ENCODE measurements around the gene SPATA45.

The SPATA45 gene

DNA sequence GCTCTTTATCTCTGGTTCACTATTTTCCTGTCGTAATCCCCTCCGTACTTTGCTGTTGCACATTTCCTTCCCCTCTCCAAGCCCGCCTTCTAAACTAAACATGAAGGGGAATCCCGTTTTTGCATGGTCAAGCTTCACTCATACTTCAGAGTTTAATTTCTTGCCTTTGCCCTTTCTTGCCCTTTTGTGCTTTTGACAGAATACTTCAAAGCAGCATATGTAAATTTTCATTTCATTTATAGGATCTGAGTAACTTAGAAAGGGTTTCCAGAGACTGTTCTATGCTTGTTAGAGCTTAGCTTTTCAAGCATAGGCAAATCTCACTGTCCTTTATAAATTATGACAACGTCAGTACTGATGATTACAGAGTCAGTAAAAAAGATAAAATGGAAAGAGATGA is 27.7 kb downstream of the SPATA45 start:
- FAIRE-seq (no peak), DNase-seq (ENCODE audit: insufficient read length, low spot score) (no peak)
- no peak for TF ChIP-seq POLR2A (IDR thresholded peaks at IDR 0.05; ENCODE audit: low read depth, low read length)

GRCh38 chr1:212816567-212817278 is 30.7 kb downstream of the SPATA45 start:
- DNase-seq (ENCODE audit: insufficient read length, low spot score) (no peak), FAIRE-seq (no peak)

GRCh38 chr1:212814537-212815334 is 32.7 kb downstream of the SPATA45 start:
- no peak for TF ChIP-seq POLR2A (IDR thresholded peaks at IDR 0.05; ENCODE audit: low read depth, low read length)
- no peak for FAIRE-seq
- no peak for DNase-seq (ENCODE audit: insufficient read length, low spot score)

More at GRCh38 chr1:212816567-212817278, 30.7 kb downstream of the SPATA45 start:
- TF ChIP-seq POLR2A (IDR thresholded peaks at IDR 0.05; ENCODE audit: low read depth, low read length) = no peak

GRCh38 chr1:212805767-212806166 is 41.7 kb downstream of the SPATA45 start:
- DNase-seq (ENCODE audit: insufficient read length, low spot score) (no peak), FAIRE-seq (no peak)
- no peak for TF ChIP-seq POLR2A (IDR thresholded peaks at IDR 0.05; ENCODE audit: low read depth, low read length)

- no peak for DNase-seq (ENCODE audit: insufficient read length, low spot score)
- no peak for TF ChIP-seq POLR2A (IDR thresholded peaks at IDR 0.05; ENCODE audit: low read depth, low read length)
- FAIRE-seq = no peak
Measured at GRCh38 chr1:212797681-212798080, 49.8 kb downstream of the SPATA45 start.

GRCh38 chr1:212794561-212795014 is 52.9 kb downstream of the SPATA45 start:
- no peak for DNase-seq (ENCODE audit: insufficient read length, low spot score)
- FAIRE-seq = no peak

DNA sequence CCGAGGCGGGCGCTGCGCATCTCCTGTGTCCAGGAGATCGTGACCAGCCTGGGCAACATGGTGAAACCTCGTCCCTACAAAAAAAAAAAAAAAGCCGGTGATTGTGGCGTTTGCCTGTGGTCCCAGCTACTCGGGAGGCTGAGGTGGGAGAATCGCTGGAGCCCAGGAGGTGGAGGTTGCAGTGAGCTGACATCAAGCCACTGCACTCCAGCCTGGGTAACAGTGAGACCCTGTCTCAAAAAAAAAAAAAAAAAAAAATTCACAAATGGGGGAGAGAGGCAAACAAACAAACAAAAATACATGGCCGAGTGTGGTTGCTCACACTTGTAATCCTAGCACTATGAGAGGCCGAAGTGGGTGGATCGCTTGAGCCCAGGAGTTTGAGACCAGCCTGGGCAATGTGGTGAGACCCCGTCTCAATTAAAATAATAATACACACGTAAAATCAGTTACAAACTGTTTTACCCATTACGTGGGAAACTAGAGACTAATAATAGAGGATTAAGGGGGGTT is 55.0 kb downstream of the SPATA45 start:
- DNase-seq (ENCODE audit: insufficient read length, low spot score) (no peak), FAIRE-seq (no peak)
- TF ChIP-seq POLR2A (IDR thresholded peaks at IDR 0.05; ENCODE audit: low read depth, low read length) = no peak

More at GRCh38 chr1:212794561-212795014, 52.9 kb downstream of the SPATA45 start:
- no peak for TF ChIP-seq POLR2A (IDR thresholded peaks at IDR 0.05; ENCODE audit: low read depth, low read length)

GRCh38 chr1:212791676-212792395 is 55.6 kb downstream of the SPATA45 start, which contains the start of the genes NSL1 and TATDN3:
TSS of gene NSL1 (minus strand) at chr1:212791777. CDS start at chr1:212791763, 14 bp downstream.
TSS of gene TATDN3 (plus strand) at chr1:212791894. CDS start at chr1:212791922, 28 bp downstream.
- peak; percentile 84 for TF ChIP-seq POLR2A (IDR thresholded peaks at IDR 0.05; ENCODE audit: low read depth, low read length)
- DNase-seq (ENCODE audit: insufficient read length, low spot score) (peak; percentile 70), FAIRE-seq (peak; percentile 20)

DNA sequence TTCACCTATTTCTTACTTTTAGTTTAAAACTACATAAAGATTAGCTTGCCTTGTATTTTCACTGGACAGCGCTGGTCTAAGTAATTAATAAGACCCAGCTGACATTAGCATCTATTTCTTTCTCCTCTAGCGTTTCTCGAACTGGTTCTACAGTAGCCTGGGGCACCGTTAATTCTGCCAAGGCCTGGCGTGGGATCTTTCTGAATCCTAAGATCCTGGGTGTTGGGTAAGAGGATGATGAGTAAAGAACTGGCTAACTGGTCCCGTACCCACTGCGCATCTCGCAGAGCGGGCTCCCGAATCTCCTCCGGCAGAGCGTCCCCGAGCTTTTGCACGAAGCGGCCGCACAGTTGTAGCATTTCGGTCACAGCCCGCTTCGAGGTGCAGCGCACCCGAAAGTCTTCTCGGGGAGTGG is 56.2 kb downstream of the SPATA45 start:
- no peak for FAIRE-seq
- no peak for TF ChIP-seq POLR2A (IDR thresholded peaks at IDR 0.05; ENCODE audit: low read depth, low read length)
- peak; percentile 73 for DNase-seq (ENCODE audit: insufficient read length, low spot score)

GRCh38 chr1:212785871-212786270 is 61.6 kb downstream of the SPATA45 start:
- no peak for TF ChIP-seq POLR2A (IDR thresholded peaks at IDR 0.05; ENCODE audit: low read depth, low read length)
- FAIRE-seq = no peak

DNA sequence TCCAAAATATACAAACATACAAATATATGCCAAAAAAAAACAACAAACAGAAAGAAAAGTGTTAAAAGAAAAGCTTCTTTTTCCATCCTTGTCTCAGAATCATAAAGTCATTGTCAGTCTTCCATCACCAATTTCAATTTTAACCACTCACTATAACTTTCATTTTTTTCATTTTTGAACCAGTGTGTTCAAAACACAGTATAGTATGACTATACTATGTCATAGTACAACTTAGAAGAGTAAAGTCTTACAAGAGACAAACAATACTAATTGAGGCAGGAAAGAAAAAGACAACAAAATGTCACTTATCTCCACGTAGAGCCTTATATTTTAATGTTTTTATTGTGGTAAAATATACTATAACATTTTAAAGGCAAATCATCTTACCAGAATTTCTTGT is 63.5 kb downstream of the SPATA45 start:
- no peak for FAIRE-seq
- DNase-seq (ENCODE audit: insufficient read length, low spot score) = no peak
- TF ChIP-seq POLR2A (IDR thresholded peaks at IDR 0.05; ENCODE audit: low read depth, low read length) = no peak

More at GRCh38 chr1:212785871-212786270, 61.6 kb downstream of the SPATA45 start:
- no peak for DNase-seq (ENCODE audit: insufficient read length, low spot score)

DNA sequence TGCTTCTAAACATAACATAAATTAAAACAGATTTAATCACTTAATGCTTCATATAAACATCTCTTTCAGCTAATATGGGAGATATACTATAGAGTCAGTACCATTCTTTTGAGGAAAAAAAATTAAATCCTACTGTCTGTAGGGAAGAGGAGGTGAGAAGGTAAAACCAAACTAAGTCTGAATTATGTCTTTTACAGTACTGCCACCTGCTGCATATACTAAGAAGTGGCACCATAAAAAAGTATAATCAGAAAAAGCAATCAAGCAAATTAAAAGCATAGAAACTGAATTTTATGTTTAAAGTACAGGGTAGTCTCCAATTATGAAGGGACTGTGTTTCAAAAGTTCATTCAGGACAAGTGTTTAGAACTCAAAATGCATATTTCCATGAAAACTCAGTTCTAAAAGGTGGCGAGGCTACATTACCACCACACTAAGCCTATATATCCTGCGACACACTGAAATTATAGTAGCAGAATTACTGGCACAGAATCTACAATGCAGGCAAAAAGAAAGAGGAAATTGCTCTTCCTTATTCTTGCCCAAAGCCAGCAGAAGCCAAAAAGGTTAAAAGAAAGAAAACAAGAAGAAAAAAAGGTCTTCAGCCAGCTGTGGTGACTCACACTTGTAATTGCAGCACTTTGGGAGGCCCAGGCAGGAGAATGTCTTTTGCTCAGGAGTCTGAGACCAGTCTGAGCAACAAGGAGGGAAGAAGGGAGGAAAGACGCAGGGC is 64.9 kb downstream of the SPATA45 start:
- peak; percentile 90 for FAIRE-seq
- DNase-seq (ENCODE audit: insufficient read length, low spot score) = no peak

GRCh38 chr1:212781225-212781624 is 66.2 kb downstream of the SPATA45 start:
- FAIRE-seq (no peak), DNase-seq (ENCODE audit: insufficient read length, low spot score) (no peak)
- no peak for TF ChIP-seq POLR2A (IDR thresholded peaks at IDR 0.05; ENCODE audit: low read depth, low read length)

More for the DNA sequence above, 64.9 kb downstream of the SPATA45 start:
- TF ChIP-seq POLR2A (IDR thresholded peaks at IDR 0.05; ENCODE audit: low read depth, low read length) = no peak

All from H54 (cell line).